Activated T-helper 9 cell treated with anti-CD3 and anti-CD28 coated beads, Interleukin-2, amount 50 U/mL, for 16 hours (primary cell): ENCODE data around the gene MRPS31.
A peak's percentile ranks its signal among the peaks of the same experiment; 100 is the strongest.
"Not testable (repeated sequence)": the region's sequence is repeated elsewhere in the genome, so short reads cannot be mapped to it uniquely, and the experiment has no call there.

Source experiments
- DNase-seq: peaks from one replicate; pipeline ENCODE4 v3.0.0-alpha.2; 2020; ENCODE audit warnings: low read depth

The MRPS31 gene

GRCh38 chr13:40789275-40790153, 18.5 kb upstream of the MRPS31 start, which contains the start of gene SLC25A15:
SLC25A15 (plus strand) TSS chr13:40789611; CDS start chr13:40793227, 3,616 bp downstream.
- peak; percentile 65 for DNase-seq

GRCh38 chr13:40788540-40789274, 17.7 kb upstream of the MRPS31 start:
- DNase-seq: not testable (repeated sequence)

- no peak for DNase-seq
These were observed 16.1 kb upstream of the MRPS31 start for GRCh38 chr13:40787062-40787461.

GRCh38 chr13:40786568-40786996, 15.6 kb upstream of the MRPS31 start:
- no peak for DNase-seq

- no peak for DNase-seq
These were observed 13.6 kb upstream of the MRPS31 start for GRCh38 chr13:40784540-40784939.

GRCh38 chr13:40782971-40783370, 12.0 kb upstream of the MRPS31 start:
- not testable (repeated sequence) for DNase-seq

- DNase-seq: no peak
These were observed 10.7 kb upstream of the MRPS31 start for GRCh38 chr13:40781717-40782116.

- no peak for DNase-seq
These were observed 9.9 kb upstream of the MRPS31 start for GRCh38 chr13:40780822-40781401.

GRCh38 chr13:40779796-40780285, 8.9 kb upstream of the MRPS31 start:
- no peak for DNase-seq

GRCh38 chr13:40779049-40779448, 8.1 kb upstream of the MRPS31 start:
- no peak for DNase-seq

GRCh38 chr13:40777809-40778175, 6.8 kb upstream of the MRPS31 start:
- no peak for DNase-seq

- DNase-seq: no peak
These were observed 6.3 kb upstream of the MRPS31 start for GRCh38 chr13:40777166-40777808.

- peak; percentile 47 for DNase-seq
These were observed 5.7 kb upstream of the MRPS31 start for GRCh38 chr13:40776681-40777165.

GRCh38 chr13:40776232-40776631, 5.2 kb upstream of the MRPS31 start:
- DNase-seq: no peak

- DNase-seq: no peak
These were observed 3.7 kb upstream of the MRPS31 start for GRCh38 chr13:40774672-40775071.

- DNase-seq: no peak
These were observed 1.9 kb upstream of the MRPS31 start for GRCh38 chr13:40772765-40773473.

- no peak for DNase-seq
These were observed 419 bp downstream of the MRPS31 start for GRCh38 chr13:40770609-40770933.

- DNase-seq: no peak
These were observed 1.0 kb downstream of the MRPS31 start for GRCh38 chr13:40769970-40770369.

- no peak for DNase-seq
These were observed 5.4 kb downstream of the MRPS31 start for GRCh38 chr13:40765602-40766001.

GRCh38 chr13:40764587-40765403, 6.2 kb downstream of the MRPS31 start:
- DNase-seq: no peak

- DNase-seq: no peak
These were observed 8.1 kb downstream of the MRPS31 start for GRCh38 chr13:40762849-40763248.
